H9 (cell line): ENCODE results near the gene FYCO1. TPM values are rescaled to one million over a fixed set of nuclear protein-coding genes. Genes with fewer than 3 reads are reported as not detected.

ENCODE experiments used
- DNase-seq: peaks from one replicate; pipeline ENCODE4 v3.0.0-alpha.2; 2017
- H2AFZ ChIP-seq: one replicate; pipeline ENCODE4 v1.6.1; 2013; ENCODE audit warnings: mild to moderate bottlenecking, low read length, control low read depth, moderate library complexity
- H2AK5ac ChIP-seq: 2 replicates; pipeline ENCODE4 v1.6.1; 2013; ENCODE audit warnings: low read length, control low read depth, mixed read lengths; ENCODE audit not compliant: insufficient read length
- H2BK120ac ChIP-seq: one replicate; pipeline ENCODE4 v1.6.1; 2013; ENCODE audit warnings: low read depth, mild to moderate bottlenecking, low read length, control low read depth, inconsistent platforms; ENCODE audit not compliant: poor library complexity, severe bottlenecking
- H2BK12ac ChIP-seq: 2 replicates; pipeline ENCODE4 v1.6.1; 2013; ENCODE audit warnings: low read length, control low read depth, mixed read lengths, low read depth; ENCODE audit not compliant: insufficient read length
- H2BK15ac ChIP-seq: 2 replicates; pipeline ENCODE4 v1.6.1; 2013; ENCODE audit warnings: low read depth, low read length, control low read depth
- H2BK20ac ChIP-seq: one replicate; pipeline ENCODE4 v1.6.1; 2013; ENCODE audit warnings: low read depth, mild to moderate bottlenecking, low read length, control low read depth, inconsistent platforms; ENCODE audit not compliant: poor library complexity, severe bottlenecking
- H2BK5ac ChIP-seq: 2 replicates; pipeline ENCODE4 v1.6.1; 2013; ENCODE audit warnings: low read length, control low read depth, mixed read lengths; ENCODE audit not compliant: insufficient read length
- H3K14ac ChIP-seq: 2 replicates; pipeline ENCODE4 v1.6.1; 2013; ENCODE audit warnings: low read length, control low read depth; ENCODE audit not compliant: insufficient read depth
- H3K18ac ChIP-seq: 2 replicates; pipeline ENCODE4 v1.6.1; 2013; ENCODE audit warnings: low read depth, mild to moderate bottlenecking, mixed read lengths, low read length, control low read depth; ENCODE audit not compliant: insufficient read length
- H3K23ac ChIP-seq: 2 replicates; pipeline ENCODE4 v1.6.1; 2013; ENCODE audit warnings: low read length, control low read depth, mixed read lengths, low read depth; ENCODE audit not compliant: insufficient read length
- H3K23me2 ChIP-seq: 2 replicates; pipeline ENCODE4 v1.6.1; 2013; ENCODE audit warnings: low read depth, mild to moderate bottlenecking, mixed read lengths, low read length, control low read depth; ENCODE audit not compliant: insufficient read length, poor library complexity, severe bottlenecking
- H3K27ac ChIP-seq: 2 replicates; pipeline ENCODE4 v1.5.1; 2013; ENCODE audit warnings: low read length, control low read depth, mixed read lengths, low read depth; ENCODE audit not compliant: insufficient read length
- H3K27me3 ChIP-seq: 2 replicates; pipeline ENCODE4 v1.6.1; 2013; ENCODE audit warnings: low read length, control low read depth, inconsistent platforms; ENCODE audit not compliant: insufficient read depth
- H3K4ac ChIP-seq: 2 replicates; pipeline ENCODE4 v1.6.1; 2013; ENCODE audit warnings: low read depth, mild to moderate bottlenecking, control low read depth, inconsistent platforms, low read length, moderate library complexity
- H3K4me1 ChIP-seq: 2 replicates; pipeline ENCODE4 v1.6.1; 2013; ENCODE audit warnings: low read length, control low read depth, inconsistent platforms; ENCODE audit not compliant: insufficient read depth
- H3K4me2 ChIP-seq: 2 replicates; pipeline ENCODE4 v1.6.1; 2013; ENCODE audit warnings: low read length, control low read depth, mixed read lengths; ENCODE audit not compliant: insufficient read length, insufficient read depth
- H3K56ac ChIP-seq: 2 replicates; pipeline ENCODE4 v1.6.1; 2013; ENCODE audit warnings: low read depth, mild to moderate bottlenecking, mixed read lengths, low read length, control low read depth; ENCODE audit not compliant: insufficient read length
- H3K79me1 ChIP-seq: 2 replicates; pipeline ENCODE4 v1.6.1; 2013; ENCODE audit warnings: low read depth, mild to moderate bottlenecking, moderate library complexity, low read length, control low read depth, inconsistent platforms; ENCODE audit not compliant: insufficient read depth, poor library complexity, severe bottlenecking
- H3K79me2 ChIP-seq: 2 replicates; pipeline ENCODE4 v1.6.1; 2013; ENCODE audit warnings: low read length, control low read depth, inconsistent platforms; ENCODE audit not compliant: insufficient read depth
- H3K9ac ChIP-seq: 2 replicates; pipeline ENCODE4 v1.6.1; 2013; ENCODE audit warnings: low read length, control low read depth, mixed read lengths; ENCODE audit not compliant: insufficient read length; ENCODE audit errors: extremely low read depth
- H3K9me3 ChIP-seq: one replicate; pipeline ENCODE4 v1.6.1; 2013; ENCODE audit warnings: low read depth, low read length, inconsistent platforms; ENCODE audit not compliant: control insufficient read depth
- H3T11ph ChIP-seq: one replicate; pipeline ENCODE4 v1.6.1; 2013; ENCODE audit warnings: mild to moderate bottlenecking, low read length, control low read depth, inconsistent platforms
- H4K20me1 ChIP-seq: one replicate; pipeline ENCODE4 v1.6.1; 2013; ENCODE audit not compliant: control insufficient read depth, insufficient read length, insufficient read depth
- H4K5ac ChIP-seq: 2 replicates; pipeline ENCODE4 v1.6.1; 2013; ENCODE audit warnings: low read depth, mild to moderate bottlenecking, mixed read lengths, low read length, control low read depth; ENCODE audit not compliant: insufficient read length
- H4K8ac ChIP-seq: replicated peaks from 2 replicates; pipeline ENCODE4 v1.6.1; 2013; ENCODE audit warnings: low read length, control low read depth, mixed read lengths, low read depth; ENCODE audit not compliant: insufficient read length
- H4K91ac ChIP-seq: 2 replicates; pipeline ENCODE4 v1.6.1; 2013; ENCODE audit warnings: low read depth, mild to moderate bottlenecking, moderate library complexity, mixed read lengths, low read length, control low read depth; ENCODE audit not compliant: insufficient read length
- H3K27ac Mint-ChIP-seq, 3 experiments: 2 replicates in 2 of 3; 3 replicates in 1 of 3; pipeline ENCODE4 v1.8.0; 2020 to 2021; ENCODE audit warnings: mixed read lengths in 3 of 3, mild to moderate bottlenecking in 1 of 3, moderate library complexity in 1 of 3
- H3K27me3 Mint-ChIP-seq: 2 replicates; pipeline ENCODE4 v1.8.0; 2021; ENCODE audit warnings: low read depth, mild to moderate bottlenecking, moderate library complexity, mixed read lengths
- H3K36me3 Mint-ChIP-seq, 3 experiments: 2 replicates in 2 of 3; 3 replicates in 1 of 3; pipeline ENCODE4 v1.8.0; 2020 to 2021; ENCODE audit warnings: low read depth in 3 of 3, mixed read lengths in 3 of 3; ENCODE audit not compliant: insufficient read depth in 1 of 3
- H3K4me1 Mint-ChIP-seq, 2 experiments: 2 replicates each; pipeline ENCODE4 v1.8.0; 2020; ENCODE audit warnings: mixed read lengths in 2 of 2
- H3K4me3 Mint-ChIP-seq, 2 experiments: 2 replicates in 1 of 2; 3 replicates in 1 of 2; pipeline ENCODE4 v1.8.0; 2020 to 2021; ENCODE audit warnings: mild to moderate bottlenecking in 2 of 2, mixed read lengths in 2 of 2, moderate library complexity in 1 of 2
- H3K9me3 Mint-ChIP-seq, 2 experiments: 2 replicates in 1 of 2; 3 replicates in 1 of 2; pipeline ENCODE4 v1.8.0; 2020; ENCODE audit warnings: mild to moderate bottlenecking in 2 of 2, mixed read lengths in 2 of 2, moderate library complexity in 1 of 2
- WGBS: extraction: QIAGEN DNeasy Blood & Tissue Kit; methylation state at CpG from one replicate; pipeline ENCODE4 v1.1.7; 2013; ENCODE audit warnings: missing lambda C conversion rate, low lambda C conversion rate, mixed read lengths; ENCODE audit not compliant: insufficient read length; ENCODE audit errors: extremely low coverage; 5-methylcytosine and 5-hydroxymethylcytosine counted together
- total RNA-seq: library from RNA; stranded (reverse); gene quantifications from 2 replicates; pipeline ENCODE4 v1.2.1, GENCODE V29; 2021
- TF ChIP-seq, protein P1 (sequence below): fragments of 200-600 bp; sonication (generic); conservative IDR thresholded peaks from 3 replicates; pipeline ENCODE4 v1.8.0; 2021; ENCODE audit warnings: antibody characterized with exemption, mild to moderate bottlenecking

Gene FYCO1
- total RNA-seq, 1 experiment from 2014 or later: 10.4 TPM

DNA sequence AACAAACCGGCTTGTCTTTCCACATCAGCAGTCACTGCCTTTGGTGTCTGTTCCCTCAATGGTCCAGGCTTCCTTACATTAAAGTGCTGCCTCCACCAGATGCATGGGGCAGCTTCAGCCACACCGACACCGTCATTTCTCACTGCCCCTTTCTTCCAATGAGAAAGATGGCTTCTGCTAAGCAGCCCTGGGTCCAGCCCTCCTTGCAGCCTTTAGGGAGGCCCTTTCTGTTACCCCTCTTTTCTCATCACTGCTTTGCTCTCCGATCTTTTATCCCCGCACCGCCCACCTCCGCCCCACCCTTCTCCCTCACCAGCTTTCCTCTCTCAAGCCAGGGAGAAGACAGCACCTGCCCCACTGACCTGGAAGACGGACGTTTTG lies 80.6 kb downstream of the FYCO1 start:
- Mint-ChIP-seq H3K27ac (peak overlapping the region in 1 of 3 experiments; percentile 80; a peak in 1 of 7 replicates), H3K4me1 (peaks cover 7 to 12% of the 10 kb centered on the region in 2 experiments), H3K4me3 (no peak overlapping the region), H3K36me3 (peaks cover 0 to 8% (median 4%) of the 10 kb centered on the region in 3 experiments; a peak in 3 of 7 replicates), H3K27me3 (peaks cover 32% of the 10 kb centered on the region), H3K9me3 (no peaks in the 10 kb centered on the region)
- H2BK15ac ChIP-seq: no peak overlapping the region
- H3T11ph ChIP-seq: no peak overlapping the region
- no peak overlapping the region for H3K9ac ChIP-seq
- H3K9me3 ChIP-seq: no peaks in the 10 kb centered on the region
- no peak overlapping the region for H4K91ac ChIP-seq
- H3K23ac ChIP-seq: no peak overlapping the region
- H3K27me3 ChIP-seq: no peaks in the 10 kb centered on the region
- H3K4me2 ChIP-seq: no peak overlapping the region
- H4K5ac ChIP-seq: no peak overlapping the region
- H2AK5ac ChIP-seq: no peak overlapping the region
- H2BK20ac ChIP-seq: no peak overlapping the region
- H4K8ac ChIP-seq: no peak overlapping the region
- H3K56ac ChIP-seq: no peak overlapping the region
- H3K4me1 ChIP-seq: no peaks in the 10 kb centered on the region; the same call in 1 of the 2 replicates
- no peaks in the 10 kb centered on the region for H3K79me1 ChIP-seq
- H3K79me2 ChIP-seq: no peaks in the 10 kb centered on the region
- H3K18ac ChIP-seq: no peak overlapping the region
- H2AFZ ChIP-seq: no peak overlapping the region
- no peaks in the 10 kb centered on the region for H3K23me2 ChIP-seq
- no peak for DNase-seq
- H3K4ac ChIP-seq: no peak overlapping the region
- no CpG with 5 or more reads among the region's 9 CpGs for WGBS
- H2BK5ac ChIP-seq: no peak overlapping the region
- no peak overlapping the region for H3K27ac ChIP-seq
- no peaks in the 10 kb centered on the region for H4K20me1 ChIP-seq
- no peak overlapping the region for H2BK120ac ChIP-seq
- H2BK12ac ChIP-seq: no peak overlapping the region
- no peak overlapping the region; the same call in 1 of the 2 replicates for H3K14ac ChIP-seq
- TF ChIP-seq, protein P1, sequence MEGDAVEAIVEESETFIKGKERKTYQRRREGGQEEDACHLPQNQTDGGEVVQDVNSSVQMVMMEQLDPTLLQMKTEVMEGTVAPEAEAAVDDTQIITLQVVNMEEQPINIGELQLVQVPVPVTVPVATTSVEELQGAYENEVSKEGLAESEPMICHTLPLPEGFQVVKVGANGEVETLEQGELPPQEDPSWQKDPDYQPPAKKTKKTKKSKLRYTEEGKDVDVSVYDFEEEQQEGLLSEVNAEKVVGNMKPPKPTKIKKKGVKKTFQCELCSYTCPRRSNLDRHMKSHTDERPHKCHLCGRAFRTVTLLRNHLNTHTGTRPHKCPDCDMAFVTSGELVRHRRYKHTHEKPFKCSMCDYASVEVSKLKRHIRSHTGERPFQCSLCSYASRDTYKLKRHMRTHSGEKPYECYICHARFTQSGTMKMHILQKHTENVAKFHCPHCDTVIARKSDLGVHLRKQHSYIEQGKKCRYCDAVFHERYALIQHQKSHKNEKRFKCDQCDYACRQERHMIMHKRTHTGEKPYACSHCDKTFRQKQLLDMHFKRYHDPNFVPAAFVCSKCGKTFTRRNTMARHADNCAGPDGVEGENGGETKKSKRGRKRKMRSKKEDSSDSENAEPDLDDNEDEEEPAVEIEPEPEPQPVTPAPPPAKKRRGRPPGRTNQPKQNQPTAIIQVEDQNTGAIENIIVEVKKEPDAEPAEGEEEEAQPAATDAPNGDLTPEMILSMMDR: no peak
